DOHH2 (cell line): ENCODE results near the gene TTC23.

ENCODE experiments used
- EZH2phosphoT487 ChIP-seq: fragments of 200-600 bp; sonication (generic); IDR thresholded peaks from 2 replicates; pipeline ENCODE4 v1.6.1; 2017; ENCODE audit warnings: borderline replicate concordance, mild to moderate bottlenecking, antibody characterized with exemption, low read length, moderate library complexity, mixed read lengths
- TF ChIP-seq, protein P1 (sequence below): fragments of 200-600 bp; sonication (generic); IDR thresholded peaks from one replicate; pipeline ENCODE4 v1.5.1; 2014; ENCODE audit warnings: antibody characterized with exemption, mild to moderate bottlenecking, low read depth, low read length; ENCODE audit not compliant: poor library complexity, severe bottlenecking

DNA sequence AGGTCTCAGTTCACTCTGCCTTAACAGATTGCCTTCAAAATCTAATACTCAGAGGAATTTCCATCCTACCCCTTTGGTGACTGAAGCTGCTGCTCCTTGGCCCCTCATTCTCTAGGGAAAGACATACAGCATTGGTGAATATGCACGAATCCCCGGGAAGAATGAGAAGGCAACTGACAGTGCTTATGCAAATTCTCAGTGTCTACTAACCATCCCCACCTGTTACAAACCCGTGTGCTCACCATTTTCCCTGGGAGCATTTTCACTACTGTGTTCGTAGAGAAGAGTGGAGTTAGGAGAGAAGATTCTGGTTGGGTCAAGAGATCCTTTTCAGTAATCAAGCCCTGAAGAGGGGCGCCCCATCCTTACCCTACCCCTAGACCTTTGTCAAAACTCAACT lies 106.8 kb downstream of the TTC23 start:
- TF ChIP-seq, protein P1, sequence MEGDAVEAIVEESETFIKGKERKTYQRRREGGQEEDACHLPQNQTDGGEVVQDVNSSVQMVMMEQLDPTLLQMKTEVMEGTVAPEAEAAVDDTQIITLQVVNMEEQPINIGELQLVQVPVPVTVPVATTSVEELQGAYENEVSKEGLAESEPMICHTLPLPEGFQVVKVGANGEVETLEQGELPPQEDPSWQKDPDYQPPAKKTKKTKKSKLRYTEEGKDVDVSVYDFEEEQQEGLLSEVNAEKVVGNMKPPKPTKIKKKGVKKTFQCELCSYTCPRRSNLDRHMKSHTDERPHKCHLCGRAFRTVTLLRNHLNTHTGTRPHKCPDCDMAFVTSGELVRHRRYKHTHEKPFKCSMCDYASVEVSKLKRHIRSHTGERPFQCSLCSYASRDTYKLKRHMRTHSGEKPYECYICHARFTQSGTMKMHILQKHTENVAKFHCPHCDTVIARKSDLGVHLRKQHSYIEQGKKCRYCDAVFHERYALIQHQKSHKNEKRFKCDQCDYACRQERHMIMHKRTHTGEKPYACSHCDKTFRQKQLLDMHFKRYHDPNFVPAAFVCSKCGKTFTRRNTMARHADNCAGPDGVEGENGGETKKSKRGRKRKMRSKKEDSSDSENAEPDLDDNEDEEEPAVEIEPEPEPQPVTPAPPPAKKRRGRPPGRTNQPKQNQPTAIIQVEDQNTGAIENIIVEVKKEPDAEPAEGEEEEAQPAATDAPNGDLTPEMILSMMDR: no peak
- no peak for TF ChIP-seq EZH2phosphoT487
